ENCODE data around the gene ZFP92. TPM values are rescaled to one million over a fixed set of nuclear protein-coding genes. Genes with fewer than 3 reads are reported as not detected.
"Not testable (repeated sequence)": the region's sequence is repeated elsewhere in the genome, so short reads cannot be mapped to it uniquely, and the experiment has no call there.

ZFP92 gene
- polyA plus RNA-seq, 3 donors, result 0.75 to 0.98 (median 0.80) TPM

GRCh38 chrX:153384973-153385372, 26.3 kb upstream of the ZFP92 start:
- not testable (repeated sequence) for DNase-seq (ENCODE audit: low read depth in 3 of 3, low spot score in 2 of 3)

- DNase-seq (ENCODE audit: low read depth in 3 of 3, low spot score in 2 of 3), result no peak
These were observed 25.2 kb upstream of the ZFP92 start for GRCh38 chrX:153386097-153386496.

- DNase-seq (ENCODE audit: low read depth in 3 of 3, low spot score in 2 of 3), result no peak
These were observed 23.9 kb upstream of the ZFP92 start for GRCh38 chrX:153387345-153387744.

- DNase-seq (ENCODE audit: low read depth in 3 of 3, low spot score in 2 of 3), result no peak
These were observed 23.1 kb upstream of the ZFP92 start for GRCh38 chrX:153387987-153388721.

- no peak for DNase-seq (ENCODE audit: low read depth in 3 of 3, low spot score in 2 of 3)
These were observed 22.4 kb upstream of the ZFP92 start for GRCh38 chrX:153388722-153389459.

GRCh38 chrX:153389460-153389768, 21.9 kb upstream of the ZFP92 start:
- not testable (repeated sequence) for DNase-seq (ENCODE audit: low read depth in 3 of 3, low spot score in 2 of 3)

- DNase-seq (ENCODE audit: low read depth in 3 of 3, low spot score in 2 of 3), result no peak
These were observed 18.5 kb upstream of the ZFP92 start for GRCh38 chrX:153392642-153393321.

- DNase-seq (ENCODE audit: low read depth in 3 of 3, low spot score in 2 of 3), result no peak
These were observed 16.7 kb upstream of the ZFP92 start for GRCh38 chrX:153394612-153395011.

- no peak for DNase-seq (ENCODE audit: low read depth in 3 of 3, low spot score in 2 of 3)
These were observed 15.5 kb upstream of the ZFP92 start for GRCh38 chrX:153395613-153396319.

- no peak for DNase-seq (ENCODE audit: low read depth in 3 of 3, low spot score in 2 of 3)
These were observed 14.7 kb upstream of the ZFP92 start for GRCh38 chrX:153396320-153397195.

GRCh38 chrX:153397256-153397960, 13.9 kb upstream of the ZFP92 start:
- DNase-seq (ENCODE audit: low read depth in 3 of 3, low spot score in 2 of 3), result no peak

- DNase-seq (ENCODE audit: low read depth in 3 of 3, low spot score in 2 of 3), result no peak
These were observed 12.9 kb upstream of the ZFP92 start for GRCh38 chrX:153398275-153398960.

- no peak for DNase-seq (ENCODE audit: low read depth in 3 of 3, low spot score in 2 of 3)
These were observed 10.8 kb upstream of the ZFP92 start for GRCh38 chrX:153400146-153401132.

GRCh38 chrX:153401133-153401764, 10.0 kb upstream of the ZFP92 start, which contains the start of gene PNMA6E:
TSS of gene PNMA6E (minus strand) at chrX:153401350. CDS start at chrX:153398849, 2,501 bp downstream.
- DNase-seq (ENCODE audit: low read depth in 3 of 3, low spot score in 2 of 3), result no peak

- DNase-seq (ENCODE audit: low read depth in 3 of 3, low spot score in 2 of 3), result not testable (repeated sequence)
These were observed 6.9 kb upstream of the ZFP92 start for GRCh38 chrX:153404333-153404732.

GRCh38 chrX:153405426-153405825, 5.8 kb upstream of the ZFP92 start:
- no peak for DNase-seq (ENCODE audit: low read depth in 3 of 3, low spot score in 2 of 3)

- no peak for DNase-seq (ENCODE audit: low read depth in 3 of 3, low spot score in 2 of 3)
These were observed 5.3 kb upstream of the ZFP92 start for GRCh38 chrX:153406011-153406410.

Data from right renal cortex interstitium (tissue), 3 donors.